ENCODE results near the gene SYT15.
"Not testable (repeated sequence)": the region's sequence is repeated elsewhere in the genome, so short reads cannot be mapped to it uniquely, and the experiment has no call there.

DNA sequence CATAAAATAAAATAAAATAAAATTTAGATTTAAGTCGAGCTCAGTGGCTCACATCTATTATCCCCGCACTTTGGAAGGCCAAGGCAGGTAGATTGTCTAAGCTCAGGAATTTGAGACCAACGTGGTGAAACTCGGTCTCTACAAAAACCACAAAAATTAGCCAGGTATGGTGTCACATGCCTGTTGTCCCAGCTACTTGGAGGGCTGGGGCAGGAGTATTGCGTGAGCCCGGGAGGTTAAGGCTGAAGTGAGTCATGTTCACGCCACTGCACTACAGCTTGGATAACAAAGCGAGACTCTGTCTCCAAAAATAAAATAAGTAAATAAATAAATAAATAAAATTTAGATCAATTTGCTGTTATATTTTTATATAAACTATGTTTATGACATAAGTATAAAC lies 12.1 kb downstream of the SYT15 start:
- TF ChIP-seq POLR2AphosphoS5 (IDR thresholded peaks at IDR 0.05; ENCODE audit: low read depth, low read length); TAF1 (IDR thresholded peaks at IDR 0.05; ENCODE audit: borderline replicate concordance, low read depth, low read length); GABPA (IDR thresholded peaks at IDR 0.05; ENCODE audit: low read depth); EZH2phosphoT487 (IDR thresholded peaks at IDR 0.05; ENCODE audit: borderline replicate concordance, low read depth); SIN3A (IDR thresholded peaks at IDR 0.05; ENCODE audit: borderline replicate concordance, low read depth, low read length): not testable (repeated sequence)
- TF ChIP-seq, protein P1, sequence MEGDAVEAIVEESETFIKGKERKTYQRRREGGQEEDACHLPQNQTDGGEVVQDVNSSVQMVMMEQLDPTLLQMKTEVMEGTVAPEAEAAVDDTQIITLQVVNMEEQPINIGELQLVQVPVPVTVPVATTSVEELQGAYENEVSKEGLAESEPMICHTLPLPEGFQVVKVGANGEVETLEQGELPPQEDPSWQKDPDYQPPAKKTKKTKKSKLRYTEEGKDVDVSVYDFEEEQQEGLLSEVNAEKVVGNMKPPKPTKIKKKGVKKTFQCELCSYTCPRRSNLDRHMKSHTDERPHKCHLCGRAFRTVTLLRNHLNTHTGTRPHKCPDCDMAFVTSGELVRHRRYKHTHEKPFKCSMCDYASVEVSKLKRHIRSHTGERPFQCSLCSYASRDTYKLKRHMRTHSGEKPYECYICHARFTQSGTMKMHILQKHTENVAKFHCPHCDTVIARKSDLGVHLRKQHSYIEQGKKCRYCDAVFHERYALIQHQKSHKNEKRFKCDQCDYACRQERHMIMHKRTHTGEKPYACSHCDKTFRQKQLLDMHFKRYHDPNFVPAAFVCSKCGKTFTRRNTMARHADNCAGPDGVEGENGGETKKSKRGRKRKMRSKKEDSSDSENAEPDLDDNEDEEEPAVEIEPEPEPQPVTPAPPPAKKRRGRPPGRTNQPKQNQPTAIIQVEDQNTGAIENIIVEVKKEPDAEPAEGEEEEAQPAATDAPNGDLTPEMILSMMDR (IDR thresholded peaks at IDR 0.05), result not testable (repeated sequence)
- TF ChIP-seq, protein P2, sequence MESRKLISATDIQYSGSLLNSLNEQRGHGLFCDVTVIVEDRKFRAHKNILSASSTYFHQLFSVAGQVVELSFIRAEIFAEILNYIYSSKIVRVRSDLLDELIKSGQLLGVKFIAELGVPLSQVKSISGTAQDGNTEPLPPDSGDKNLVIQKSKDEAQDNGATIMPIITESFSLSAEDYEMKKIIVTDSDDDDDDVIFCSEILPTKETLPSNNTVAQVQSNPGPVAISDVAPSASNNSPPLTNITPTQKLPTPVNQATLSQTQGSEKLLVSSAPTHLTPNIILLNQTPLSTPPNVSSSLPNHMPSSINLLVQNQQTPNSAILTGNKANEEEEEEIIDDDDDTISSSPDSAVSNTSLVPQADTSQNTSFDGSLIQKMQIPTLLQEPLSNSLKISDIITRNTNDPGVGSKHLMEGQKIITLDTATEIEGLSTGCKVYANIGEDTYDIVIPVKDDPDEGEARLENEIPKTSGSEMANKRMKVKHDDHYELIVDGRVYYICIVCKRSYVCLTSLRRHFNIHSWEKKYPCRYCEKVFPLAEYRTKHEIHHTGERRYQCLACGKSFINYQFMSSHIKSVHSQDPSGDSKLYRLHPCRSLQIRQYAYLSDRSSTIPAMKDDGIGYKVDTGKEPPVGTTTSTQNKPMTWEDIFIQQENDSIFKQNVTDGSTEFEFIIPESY (IDR thresholded peaks at IDR 0.05; ENCODE audit: borderline replicate concordance, low read depth), result not testable (repeated sequence)
